Measurements from ENCODE around the gene LRRC26. TPM values are rescaled to one million over a fixed set of nuclear protein-coding genes. Genes with fewer than 3 reads are reported as not detected.

The LRRC26 gene
- total and polyA plus RNA-seq, 2 of the 13 experiments (the other 11 are each of a cell fraction or from before 2014, with no cell fraction given), result not detected

DNA sequence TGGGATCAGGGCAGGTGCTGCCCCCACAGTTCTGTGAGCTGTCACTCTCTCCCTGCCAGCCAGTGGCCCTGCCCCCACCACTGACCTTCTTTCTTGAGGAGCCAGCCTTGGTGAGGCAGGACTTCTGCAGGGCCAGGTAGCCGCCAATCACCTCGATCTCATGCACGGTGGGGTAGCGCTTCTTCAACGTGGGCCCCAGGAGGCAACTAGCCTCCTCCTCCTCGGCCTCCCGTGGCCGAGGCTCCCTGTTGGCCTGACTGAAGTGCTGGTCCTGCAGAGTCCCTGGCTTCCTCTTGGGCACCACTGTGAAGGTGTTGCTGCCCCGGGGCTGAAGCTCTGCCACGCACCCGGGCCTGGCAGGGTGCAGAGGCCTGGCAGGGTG lies 29.0 kb upstream of the LRRC26 start (continued):
- TF ChIP-seq, protein P1, sequence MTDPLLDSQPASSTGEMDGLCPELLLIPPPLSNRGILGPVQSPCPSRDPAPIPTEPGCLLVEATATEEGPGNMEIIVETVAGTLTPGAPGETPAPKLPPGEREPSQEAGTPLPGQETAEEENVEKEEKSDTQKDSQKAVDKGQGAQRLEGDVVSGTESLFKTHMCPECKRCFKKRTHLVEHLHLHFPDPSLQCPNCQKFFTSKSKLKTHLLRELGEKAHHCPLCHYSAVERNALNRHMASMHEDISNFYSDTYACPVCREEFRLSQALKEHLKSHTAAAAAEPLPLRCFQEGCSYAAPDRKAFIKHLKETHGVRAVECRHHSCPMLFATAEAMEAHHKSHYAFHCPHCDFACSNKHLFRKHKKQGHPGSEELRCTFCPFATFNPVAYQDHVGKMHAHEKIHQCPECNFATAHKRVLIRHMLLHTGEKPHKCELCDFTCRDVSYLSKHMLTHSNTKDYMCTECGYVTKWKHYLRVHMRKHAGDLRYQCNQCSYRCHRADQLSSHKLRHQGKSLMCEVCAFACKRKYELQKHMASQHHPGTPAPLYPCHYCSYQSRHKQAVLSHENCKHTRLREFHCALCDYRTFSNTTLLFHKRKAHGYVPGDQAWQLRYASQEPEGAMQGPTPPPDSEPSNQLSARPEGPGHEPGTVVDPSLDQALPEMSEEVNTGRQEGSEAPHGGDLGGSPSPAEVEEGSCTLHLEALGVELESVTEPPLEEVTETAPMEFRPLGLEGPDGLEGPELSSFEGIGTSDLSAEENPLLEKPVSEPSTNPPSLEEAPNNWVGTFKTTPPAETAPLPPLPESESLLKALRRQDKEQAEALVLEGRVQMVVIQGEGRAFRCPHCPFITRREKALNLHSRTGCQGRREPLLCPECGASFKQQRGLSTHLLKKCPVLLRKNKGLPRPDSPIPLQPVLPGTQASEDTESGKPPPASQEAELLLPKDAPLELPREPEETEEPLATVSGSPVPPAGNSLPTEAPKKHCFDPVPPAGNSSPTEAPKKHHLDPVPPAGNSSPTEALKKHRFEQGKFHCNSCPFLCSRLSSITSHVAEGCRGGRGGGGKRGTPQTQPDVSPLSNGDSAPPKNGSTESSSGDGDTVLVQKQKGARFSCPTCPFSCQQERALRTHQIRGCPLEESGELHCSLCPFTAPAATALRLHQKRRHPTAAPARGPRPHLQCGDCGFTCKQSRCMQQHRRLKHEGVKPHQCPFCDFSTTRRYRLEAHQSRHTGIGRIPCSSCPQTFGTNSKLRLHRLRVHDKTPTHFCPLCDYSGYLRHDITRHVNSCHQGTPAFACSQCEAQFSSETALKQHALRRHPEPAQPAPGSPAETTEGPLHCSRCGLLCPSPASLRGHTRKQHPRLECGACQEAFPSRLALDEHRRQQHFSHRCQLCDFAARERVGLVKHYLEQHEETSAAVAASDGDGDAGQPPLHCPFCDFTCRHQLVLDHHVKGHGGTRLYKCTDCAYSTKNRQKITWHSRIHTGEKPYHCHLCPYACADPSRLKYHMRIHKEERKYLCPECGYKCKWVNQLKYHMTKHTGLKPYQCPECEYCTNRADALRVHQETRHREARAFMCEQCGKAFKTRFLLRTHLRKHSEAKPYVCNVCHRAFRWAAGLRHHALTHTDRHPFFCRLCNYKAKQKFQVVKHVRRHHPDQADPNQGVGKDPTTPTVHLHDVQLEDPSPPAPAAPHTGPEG (CRISPR knock-in tag; IDR thresholded peaks at IDR 0.05), result no peak
- TF ChIP-seq ZFP37 (CRISPR knock-in tag; IDR thresholded peaks at IDR 0.05; ENCODE audit: borderline replicate concordance) (no peak), SATB2 (CRISPR knock-in tag; IDR thresholded peaks at IDR 0.05) (no peak), KDM6A (CRISPR knock-in tag; IDR thresholded peaks at IDR 0.05; ENCODE audit: low read depth) (no peak), ZNF296 (CRISPR knock-in tag; conservative IDR thresholded peaks at IDR 0.05) (no peak), TP53 (CRISPR knock-in tag; conservative IDR thresholded peaks at IDR 0.05) (0 out of 2 replicates have a peak, but pooled peaks have one; percentile 32), BRCA1 (CRISPR knock-in tag; IDR thresholded peaks at IDR 0.05) (no peak), HNF4G (IDR thresholded peaks at IDR 0.05; ENCODE audit: borderline replicate concordance, low read depth, low read length) (no peak), HNF4G (CRISPR knock-in tag; IDR thresholded peaks at IDR 0.05; ENCODE audit: borderline replicate concordance, low read depth) (no peak), RBM39 (IDR thresholded peaks at IDR 0.05; ENCODE audit: low read depth, low read length, poor library complexity, severe bottlenecking) (no peak), MIXL1 (CRISPR knock-in tag; IDR thresholded peaks at IDR 0.05) (no peak), PCBP2 (optimal IDR thresholded peaks at IDR 0.05; ENCODE audit: low read depth, low read length, poor library complexity, severe bottlenecking) (no peak), ZMYM2 (CRISPR knock-in tag; IDR thresholded peaks at IDR 0.05) (no peak), ZNF709 (CRISPR knock-in tag; IDR thresholded peaks at IDR 0.05) (0 out of 2 replicates have a peak, but pooled peaks have one; percentile 38), NFIB (CRISPR knock-in tag; IDR thresholded peaks at IDR 0.05; ENCODE audit: borderline replicate concordance) (no peak), KLF12 (CRISPR knock-in tag; IDR thresholded peaks at IDR 0.05; ENCODE audit: borderline replicate concordance) (peak; percentile 74; the same call in 1 of the 2 replicates), ZNF335 (CRISPR knock-in tag; IDR thresholded peaks at IDR 0.05) (no peak), XRCC5 (optimal IDR thresholded peaks at IDR 0.05; ENCODE audit: low read length) (peak; percentile 14), ZNF788 (CRISPR knock-in tag; IDR thresholded peaks at IDR 0.05; ENCODE audit: borderline replicate concordance) (no peak), NFIC (IDR thresholded peaks at IDR 0.05; ENCODE audit: low read length) (no peak)
- TF ChIP-seq, protein P2, sequence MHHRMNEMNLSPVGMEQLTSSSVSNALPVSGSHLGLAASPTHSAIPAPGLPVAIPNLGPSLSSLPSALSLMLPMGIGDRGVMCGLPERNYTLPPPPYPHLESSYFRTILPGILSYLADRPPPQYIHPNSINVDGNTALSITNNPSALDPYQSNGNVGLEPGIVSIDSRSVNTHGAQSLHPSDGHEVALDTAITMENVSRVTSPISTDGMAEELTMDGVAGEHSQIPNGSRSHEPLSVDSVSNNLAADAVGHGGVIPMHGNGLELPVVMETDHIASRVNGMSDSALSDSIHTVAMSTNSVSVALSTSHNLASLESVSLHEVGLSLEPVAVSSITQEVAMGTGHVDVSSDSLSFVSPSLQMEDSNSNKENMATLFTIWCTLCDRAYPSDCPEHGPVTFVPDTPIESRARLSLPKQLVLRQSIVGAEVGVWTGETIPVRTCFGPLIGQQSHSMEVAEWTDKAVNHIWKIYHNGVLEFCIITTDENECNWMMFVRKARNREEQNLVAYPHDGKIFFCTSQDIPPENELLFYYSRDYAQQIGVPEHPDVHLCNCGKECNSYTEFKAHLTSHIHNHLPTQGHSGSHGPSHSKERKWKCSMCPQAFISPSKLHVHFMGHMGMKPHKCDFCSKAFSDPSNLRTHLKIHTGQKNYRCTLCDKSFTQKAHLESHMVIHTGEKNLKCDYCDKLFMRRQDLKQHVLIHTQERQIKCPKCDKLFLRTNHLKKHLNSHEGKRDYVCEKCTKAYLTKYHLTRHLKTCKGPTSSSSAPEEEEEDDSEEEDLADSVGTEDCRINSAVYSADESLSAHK (CRISPR knock-in tag; IDR thresholded peaks at IDR 0.05; ENCODE audit: borderline replicate concordance), result no peak
- TF ChIP-seq, protein P3, sequence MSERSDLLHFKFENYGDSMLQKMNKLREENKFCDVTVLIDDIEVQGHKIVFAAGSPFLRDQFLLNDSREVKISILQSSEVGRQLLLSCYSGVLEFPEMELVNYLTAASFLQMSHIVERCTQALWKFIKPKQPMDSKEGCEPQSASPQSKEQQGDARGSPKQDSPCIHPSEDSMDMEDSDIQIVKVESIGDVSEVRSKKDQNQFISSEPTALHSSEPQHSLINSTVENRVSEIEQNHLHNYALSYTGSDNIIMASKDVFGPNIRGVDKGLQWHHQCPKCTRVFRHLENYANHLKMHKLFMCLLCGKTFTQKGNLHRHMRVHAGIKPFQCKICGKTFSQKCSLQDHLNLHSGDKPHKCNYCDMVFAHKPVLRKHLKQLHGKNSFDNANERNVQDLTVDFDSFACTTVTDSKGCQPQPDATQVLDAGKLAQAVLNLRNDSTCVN (CRISPR knock-in tag; IDR thresholded peaks at IDR 0.05; ENCODE audit: borderline replicate concordance), result no peak

Data from HepG2 (cell line).